PC-3 (cell line): ENCODE measurements around the gene FTO. TPM values are rescaled to one million over a fixed set of nuclear protein-coding genes. Genes with fewer than 3 reads are reported as not detected.
A peak's percentile ranks its signal among the peaks of the same experiment; 100 is the strongest.

Source experiments
- ATAC-seq: fragments of 200-7000 bp; cut with Tn5 transposase; 2 replicates; pipeline ENCODE4 v1.9.1; 2020; ENCODE audit warnings: mild to moderate bottlenecking, moderate library complexity
- BruUV-seq: library from RNA; stranded (reverse); fragments of 400-500 nt; replicated peaks from 2 replicates; lab custom pipeline; 2021; lab: Mats Ljungman, UMichigan
- CTCF ChIA-PET: fragments of 300-600 bp; sonication (Branson Sonifier 250); formaldehyde crosslinking; loops from one replicate; lab custom pipeline; 2022; ENCODE audit warnings: antibody characterized with exemption; lab: Charles Lee
- POLR2A ChIA-PET: fragments of 300-600 bp; sonication (Branson Sonifier 250); formaldehyde crosslinking; loops from one replicate; lab custom pipeline; 2022; ENCODE audit warnings: antibody characterized with exemption; ENCODE audit not compliant: unreplicated experiment; lab: Charles Lee
- DNase-seq: peaks from one replicate; pipeline ENCODE4 v3.0.0-alpha.2; 2015
- H2AFZ ChIP-seq: fragments of 300-600 bp; sonication (generic); 2 replicates; pipeline ENCODE4 v1.6.0; 2016; ENCODE audit warnings: antibody characterized with exemption, low read length
- H3F3A ChIP-seq: fragments of 300-600 bp; sonication (generic); one replicate; pipeline ENCODE4 v1.6.0; 2017; ENCODE audit warnings: antibody characterized with exemption, low read length, control low read depth, mild to moderate bottlenecking; ENCODE audit not compliant: unreplicated experiment
- H3K27ac ChIP-seq: fragments of 300-600 bp; sonication (generic); 2 replicates; pipeline ENCODE4 v1.5.1; 2016; ENCODE audit warnings: mild to moderate bottlenecking, low read length
- H3K27me3 ChIP-seq: fragments of 300-600 bp; sonication (generic); 2 replicates; pipeline ENCODE4 v1.6.1; 2016; ENCODE audit warnings: low read length, mixed read lengths
- H3K36me3 ChIP-seq: fragments of 300-600 bp; sonication (generic); 2 replicates; pipeline ENCODE4 v1.6.1; 2016; ENCODE audit warnings: low read depth, mixed run types, low read length, mixed read lengths
- H3K4me1 ChIP-seq: fragments of 300-600 bp; sonication (generic); 2 replicates; pipeline ENCODE4 v1.5.1; 2016; ENCODE audit warnings: low read length; ENCODE audit not compliant: insufficient read depth
- H3K4me2 ChIP-seq: fragments of 300-600 bp; sonication (generic); 2 replicates; pipeline ENCODE4 v1.6.0; 2016; ENCODE audit warnings: low read length
- H3K4me3 ChIP-seq: fragments of 300-600 bp; sonication (generic); 2 replicates; pipeline ENCODE4 v1.5.1; 2016; ENCODE audit warnings: mild to moderate bottlenecking, low read length, mixed read lengths
- H3K79me2 ChIP-seq: fragments of 300-600 bp; sonication (generic); 2 replicates; pipeline ENCODE4 v1.6.1; 2017; ENCODE audit warnings: low read length, mixed read lengths
- H3K9ac ChIP-seq: fragments of 300-600 bp; sonication (generic); 2 replicates; pipeline ENCODE4 v1.6.0; 2016; ENCODE audit warnings: mild to moderate bottlenecking, low read length
- H3K9me2 ChIP-seq: fragments of 300-600 bp; sonication (generic); replicated peaks from 2 replicates; pipeline ENCODE4 v1.6.1; 2016; ENCODE audit warnings: mixed run types, low read length, mixed read lengths
- H3K9me3 ChIP-seq: fragments of 300-600 bp; sonication (generic); 2 replicates; pipeline ENCODE4 v1.6.1; 2016; ENCODE audit warnings: low read length, mixed read lengths
- H4K20me1 ChIP-seq: fragments of 300-600 bp; sonication (generic); 2 replicates; pipeline ENCODE4 v1.6.1; 2016; ENCODE audit warnings: low read length, mixed read lengths
- CTCF ChIP-seq: fragments of 300-600 bp; sonication (generic); conservative IDR thresholded peaks from 2 replicates; pipeline ENCODE4 v1.5.1; 2017; ENCODE audit warnings: antibody characterized with exemption, low read depth, mild to moderate bottlenecking, low read length
- EZH2 ChIP-seq: fragments of 300-600 bp; sonication (generic); IDR thresholded peaks from one replicate; pipeline ENCODE4 v1.6.1; 2017; ENCODE audit warnings: antibody characterized with exemption, mild to moderate bottlenecking, low read length; ENCODE audit not compliant: unreplicated experiment
- EZH2phosphoT487 ChIP-seq: fragments of 300-600 bp; sonication (generic); IDR thresholded peaks from 2 replicates; pipeline ENCODE4 v1.6.1; 2018; ENCODE audit warnings: mild to moderate bottlenecking, antibody characterized with exemption, low read length, borderline replicate concordance
- intact Hi-C: fragments of 100-400 bp; cut with micrococcal nuclease; formaldehyde crosslinking; loops from 2 replicates; pipeline ENCODE4 v1.9.0; 2023
- total RNA-seq: library from RNA; depleted of rRNA; stranded (reverse); fragments of >200 nt; gene quantifications from 2 replicates; pipeline ENCODE4 v1.2.3, GENCODE V29; 2014

Gene FTO
- total RNA-seq, 1 experiment from 2014 or later, result 27.0 TPM

- POLR2A ChIA-PET, result no interaction called here
- Histone ChIP-seq H3K27ac (no peak overlapping the region), H4K20me1 (no peaks in the 10 kb centered on the region), H3K9me3 (no peaks in the 10 kb centered on the region), H3K79me2 (peaks cover 67% of the 10 kb centered on the region), H3K9ac (no peak overlapping the region), H3F3A (peaks cover 7% of the 10 kb centered on the region), H3K27me3 (no peaks in the 10 kb centered on the region), H3K4me2 (no peak overlapping the region), H2AFZ (no peak overlapping the region), H3K4me3 (no peak overlapping the region), H3K9me2 (no peaks in the 10 kb centered on the region), H3K36me3 (no peaks in the 10 kb centered on the region), H3K4me1 (peaks cover 67% of the 10 kb centered on the region)
- BruUV-seq, result no TSS peak
- CTCF ChIA-PET, result no interaction called here
- intact Hi-C loops, result loop anchor here (5.0 to 10.0 kb wide), 3 partner anchors 314 to 1694 kb away; no protein-coding TSS in a partner anchor
- peak; percentile 23 for DNase-seq
- ATAC-seq, result no peak
- no peak for TF ChIP-seq EZH2
- TF ChIP-seq EZH2phosphoT487, result no peak
- TF ChIP-seq CTCF, result no peak
Observed at GRCh38 chr16:53770641-53771040, 66.7 kb downstream of the FTO start.

- no TSS peak for BruUV-seq
- Histone ChIP-seq H3F3A (peaks cover 7% of the 10 kb centered on the region), H2AFZ (no peak overlapping the region), H3K9ac (no peak overlapping the region), H3K4me3 (no peak overlapping the region), H4K20me1 (no peaks in the 10 kb centered on the region), H3K9me2 (no peaks in the 10 kb centered on the region), H3K27me3 (no peaks in the 10 kb centered on the region), H3K4me2 (no peak overlapping the region), H3K36me3 (no peaks in the 10 kb centered on the region), H3K27ac (no peak overlapping the region), H3K9me3 (no peaks in the 10 kb centered on the region), H3K4me1 (peaks cover 69% of the 10 kb centered on the region), H3K79me2 (peaks cover 61% of the 10 kb centered on the region)
- ATAC-seq, result no peak
- intact Hi-C loops, result loop anchor here (5.0 to 10.0 kb wide), 3 partner anchors 313 to 1693 kb away; no protein-coding TSS in a partner anchor
- CTCF ChIA-PET, result no interaction called here
- POLR2A ChIA-PET, result no interaction called here
- TF ChIP-seq CTCF, result no peak
- no peak for TF ChIP-seq EZH2
- no peak for TF ChIP-seq EZH2phosphoT487
- DNase-seq, result no peak
Observed at GRCh38 chr16:53771655-53772497, 67.9 kb downstream of the FTO start.
